RKO (cell line): ENCODE data around the gene TMPRSS11D.
A peak's percentile ranks its signal among the peaks of the same experiment; 100 is the strongest.

ENCODE experiments used
- DNase-seq: peaks from one replicate; pipeline ENCODE4 v3.0.0-alpha.2; 2016; ENCODE audit warnings: low spot score

The TMPRSS11D gene

DNA sequence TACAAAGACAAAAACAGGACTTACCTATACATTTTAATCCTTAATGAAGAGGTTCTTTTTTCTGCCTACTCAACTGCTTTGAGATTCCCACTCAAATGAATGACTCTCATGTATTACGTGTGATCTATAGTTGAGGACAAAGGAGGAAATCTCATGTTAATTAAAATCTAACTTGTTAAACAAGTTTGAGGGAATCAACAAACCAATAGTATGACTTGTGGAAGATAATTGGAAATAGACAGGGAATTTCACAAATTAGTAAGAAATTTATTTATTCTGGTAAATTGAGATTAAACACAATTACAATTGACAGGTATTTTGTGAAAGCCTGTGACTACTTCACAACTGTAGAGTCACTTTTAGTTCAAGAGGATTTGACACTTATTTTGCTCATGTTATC lies at the start of gene TMPRSS11D:
Gene TMPRSS11D, minus strand, starts transcription at position 101 of the 400 bp plus-strand sequence. Its CDS starts 69 bp downstream, at position 32.
- no peak for DNase-seq

- DNase-seq: no peak
These were observed 49.2 kb upstream of the TMPRSS11D start for GRCh38 chr4:67933038-67933437.

DNA sequence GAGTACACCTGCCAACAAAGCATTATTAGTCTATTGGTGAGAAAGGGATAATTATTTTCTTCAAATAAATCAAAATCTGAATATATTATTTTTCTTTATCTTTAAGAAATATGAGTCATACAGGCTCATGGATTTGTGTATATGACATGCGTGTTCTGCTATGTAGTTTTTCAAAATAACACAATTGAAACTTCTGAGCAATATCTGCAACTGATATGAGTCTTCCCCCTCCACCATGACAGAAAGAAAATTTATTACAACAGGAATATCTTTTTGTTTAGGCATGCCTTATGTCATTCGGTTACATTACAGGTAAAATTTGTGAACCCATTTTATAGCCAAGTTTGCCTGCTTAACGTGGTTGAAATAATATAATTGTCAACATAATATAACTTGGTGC lies 47.5 kb upstream of the TMPRSS11D start:
- no peak for DNase-seq

DNA sequence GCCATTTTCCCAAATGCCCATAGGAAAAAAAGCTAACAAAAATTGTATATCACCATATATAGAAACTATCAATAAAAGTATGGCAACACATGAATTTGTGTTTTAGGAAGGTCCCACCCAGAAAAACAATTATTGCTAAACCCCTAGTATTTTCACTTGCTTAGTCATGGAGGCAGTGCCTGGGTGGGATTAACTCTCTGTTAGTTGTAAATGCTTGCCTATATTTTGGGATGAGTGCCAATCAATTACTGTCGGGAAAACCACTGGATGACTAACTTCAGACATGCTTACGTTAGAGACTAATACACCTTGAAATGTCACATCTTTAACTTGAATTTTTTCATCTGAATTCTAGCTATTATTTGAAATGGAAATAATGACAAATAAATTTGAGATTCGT lies 45.6 kb upstream of the TMPRSS11D start:
- peak; percentile 19 for DNase-seq

DNA sequence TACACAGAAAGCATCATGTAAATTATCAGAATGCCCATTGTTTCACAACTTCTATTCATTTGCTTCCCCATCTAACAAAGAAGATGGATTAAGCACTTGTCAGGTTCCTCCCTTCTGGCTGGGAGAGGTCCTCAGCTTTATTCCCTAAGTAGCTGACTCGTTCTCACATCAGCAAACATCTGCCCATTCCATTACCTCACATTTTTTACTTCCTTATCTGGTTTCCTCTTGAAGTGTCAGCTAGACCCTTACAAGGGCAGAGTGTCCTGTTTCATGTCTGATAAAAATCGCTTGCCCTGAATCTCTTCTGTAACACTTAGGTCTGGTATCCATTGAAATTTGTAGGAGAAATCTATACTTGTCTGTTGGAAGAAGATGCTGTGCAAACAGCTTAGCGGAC lies 44.7 kb upstream of the TMPRSS11D start:
- DNase-seq: peak; percentile 27

GRCh38 chr4:67927251-67927650 lies 43.4 kb upstream of the TMPRSS11D start:
- DNase-seq: no peak

GRCh38 chr4:67926485-67926884 lies 42.7 kb upstream of the TMPRSS11D start:
- no peak for DNase-seq

GRCh38 chr4:67922697-67923096 lies 38.9 kb upstream of the TMPRSS11D start:
- DNase-seq: no peak

- peak; percentile 35 for DNase-seq
These were observed 34.6 kb upstream of the TMPRSS11D start for GRCh38 chr4:67918428-67918827.

- no peak for DNase-seq
These were observed 31.7 kb upstream of the TMPRSS11D start for GRCh38 chr4:67915400-67915966.

DNA sequence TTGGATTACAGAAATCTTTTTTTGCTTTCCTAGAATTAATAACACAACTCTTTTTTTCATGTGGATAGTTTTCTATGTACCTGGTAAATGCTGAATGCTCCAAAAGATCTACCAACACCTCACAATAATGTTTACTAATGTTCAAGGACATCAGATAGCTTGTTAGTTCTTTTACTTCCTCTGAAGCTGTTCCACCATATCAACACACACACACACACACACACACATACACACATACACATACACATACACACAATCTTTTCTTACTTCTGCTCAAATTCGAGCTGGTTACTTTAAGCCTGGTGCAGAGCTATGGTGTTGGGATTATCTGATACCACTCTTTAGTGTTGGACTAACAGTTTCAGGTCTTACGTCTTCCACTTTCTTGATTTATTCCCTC lies 28.3 kb upstream of the TMPRSS11D start:
- DNase-seq: no peak

GRCh38 chr4:67911638-67912037 lies 27.8 kb upstream of the TMPRSS11D start:
- DNase-seq: no peak

GRCh38 chr4:67911141-67911540 lies 27.3 kb upstream of the TMPRSS11D start:
- DNase-seq: no peak

- no peak for DNase-seq
These were observed 26.7 kb upstream of the TMPRSS11D start for GRCh38 chr4:67910585-67910905.

GRCh38 chr4:67909905-67910584 lies 26.2 kb upstream of the TMPRSS11D start:
- DNase-seq: peak; percentile 44

GRCh38 chr4:67907650-67908049 lies 23.8 kb upstream of the TMPRSS11D start:
- DNase-seq: no peak

- DNase-seq: no peak
These were observed 15.3 kb upstream of the TMPRSS11D start for GRCh38 chr4:67899096-67899495.

DNA sequence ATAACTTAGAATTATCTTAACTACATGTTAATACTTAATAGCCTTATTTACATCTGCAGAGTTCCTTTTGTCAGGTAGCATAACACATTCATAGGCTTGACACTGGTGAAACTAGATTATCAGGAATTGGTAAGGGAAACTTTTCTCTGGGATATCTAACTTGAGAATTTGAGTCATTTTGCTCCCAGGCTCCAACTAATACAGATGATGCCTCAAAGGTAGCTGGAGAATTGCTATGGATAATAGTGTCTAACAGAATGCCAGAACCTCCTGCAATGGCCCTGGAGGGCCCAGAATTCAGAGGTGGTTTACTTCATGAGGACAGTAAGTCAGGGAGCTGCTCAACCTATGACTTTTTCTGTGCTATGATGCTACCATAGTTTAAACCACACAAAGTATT lies 13.9 kb upstream of the TMPRSS11D start:
- DNase-seq: no peak

DNA sequence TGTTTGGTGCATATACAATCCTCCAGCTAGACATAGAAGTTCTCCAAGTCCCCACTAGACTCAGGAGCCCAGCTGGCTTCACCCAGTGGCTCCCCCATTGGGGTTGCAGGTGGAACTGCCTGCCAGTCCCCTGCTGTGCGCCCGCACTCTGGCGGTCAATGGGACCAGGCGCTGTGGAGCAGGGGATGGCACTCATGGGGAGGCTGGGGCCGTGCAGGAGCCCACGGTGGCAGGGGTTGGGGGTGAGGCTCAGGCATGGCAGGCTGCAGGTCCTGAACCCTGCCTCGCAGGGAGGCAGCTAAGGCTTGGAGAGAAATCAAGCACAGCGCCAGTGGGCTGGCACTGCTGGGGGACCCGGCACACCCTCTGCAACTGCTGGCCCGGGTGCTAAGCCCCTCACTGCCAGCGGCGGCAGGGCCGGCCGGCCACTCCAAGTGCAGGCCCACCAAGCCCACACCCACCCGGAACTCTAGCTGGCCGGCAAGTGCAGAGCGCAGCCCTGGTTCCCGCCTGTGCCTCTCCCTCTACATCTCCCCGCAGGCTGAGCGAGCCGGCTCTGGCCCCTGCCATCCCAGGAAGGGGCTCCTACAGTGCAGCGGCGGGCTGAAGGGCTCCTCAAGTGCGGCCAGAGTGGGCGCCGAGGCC lies 12.7 kb upstream of the TMPRSS11D start:
- DNase-seq: no peak

DNA sequence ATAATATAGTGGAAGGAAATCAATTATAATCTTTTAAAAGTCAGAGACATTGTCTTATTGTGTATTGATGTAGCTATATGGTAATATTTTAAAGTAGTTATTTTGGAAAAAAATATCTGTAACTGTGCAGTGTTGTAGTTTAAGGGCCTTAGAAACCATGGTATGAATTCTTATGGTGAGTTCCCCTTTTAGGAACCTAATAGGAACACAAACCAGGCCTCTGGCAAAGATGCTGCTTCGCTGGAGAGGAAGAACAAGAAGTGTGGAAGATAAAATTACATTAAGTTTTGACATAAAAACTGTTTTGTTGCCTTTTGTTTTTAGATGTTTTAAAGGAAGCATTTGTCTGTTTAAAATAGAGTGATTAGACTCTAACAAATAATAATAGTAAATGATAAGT lies 10.9 kb upstream of the TMPRSS11D start:
- no peak for DNase-seq

DNA sequence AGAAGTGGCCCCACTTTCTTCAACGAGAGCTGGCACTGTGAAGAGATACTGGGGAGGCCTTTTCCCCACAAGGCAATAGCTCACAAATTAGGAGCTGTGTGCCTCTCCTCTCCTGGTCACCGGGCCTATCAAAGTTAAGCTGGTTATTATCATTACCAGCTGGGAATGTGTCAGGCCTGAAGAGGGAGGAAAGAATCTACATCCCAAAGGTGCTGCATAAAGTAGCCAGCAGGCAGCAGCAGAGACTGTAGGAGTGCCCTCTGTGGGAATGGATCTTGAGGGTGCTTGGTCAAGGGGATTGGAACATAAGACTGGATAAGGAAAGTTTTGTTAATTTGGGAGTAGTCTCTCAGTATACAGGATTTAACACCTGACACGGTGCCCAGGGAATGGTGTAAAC lies 9.1 kb upstream of the TMPRSS11D start:
- DNase-seq: peak; percentile 14

- DNase-seq: no peak
These were observed 8.5 kb upstream of the TMPRSS11D start for GRCh38 chr4:67892253-67892652.

GRCh38 chr4:67891645-67892044 lies 7.8 kb upstream of the TMPRSS11D start:
- DNase-seq: no peak

- peak; percentile 57 for DNase-seq
These were observed 2.5 kb upstream of the TMPRSS11D start for GRCh38 chr4:67886281-67886680.
